GM12872 (cell line): ENCODE data around the gene CHN1.

ENCODE experiments used
- TF ChIP-seq, protein P1 (sequence below): IDR thresholded peaks from 3 replicates; pipeline ENCODE4 v1.5.1; 2011; ENCODE audit warnings: low read depth, mild to moderate bottlenecking, low read length, moderate library complexity; ENCODE audit not compliant: insufficient read depth

CHN1 gene

DNA sequence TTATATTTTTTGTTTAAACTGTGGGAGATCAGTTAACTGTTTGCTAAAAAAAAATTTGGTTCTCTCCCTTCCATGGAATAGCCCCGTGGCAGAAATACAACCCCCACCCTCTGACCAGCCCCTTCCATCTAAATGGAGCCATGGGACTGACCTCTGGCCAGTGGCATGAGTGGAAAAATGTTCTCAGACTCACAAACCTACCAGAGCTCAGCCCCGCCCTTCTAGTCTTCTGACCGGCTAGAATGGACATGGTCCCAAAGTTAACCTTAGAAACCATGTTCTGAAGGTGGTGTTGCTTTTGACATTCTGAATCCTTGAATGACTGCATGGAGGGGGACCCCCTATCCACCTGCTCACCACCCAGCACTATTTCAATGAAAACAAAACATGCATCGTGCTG is 239.6 kb downstream of the CHN1 start:
- TF ChIP-seq, protein P1, sequence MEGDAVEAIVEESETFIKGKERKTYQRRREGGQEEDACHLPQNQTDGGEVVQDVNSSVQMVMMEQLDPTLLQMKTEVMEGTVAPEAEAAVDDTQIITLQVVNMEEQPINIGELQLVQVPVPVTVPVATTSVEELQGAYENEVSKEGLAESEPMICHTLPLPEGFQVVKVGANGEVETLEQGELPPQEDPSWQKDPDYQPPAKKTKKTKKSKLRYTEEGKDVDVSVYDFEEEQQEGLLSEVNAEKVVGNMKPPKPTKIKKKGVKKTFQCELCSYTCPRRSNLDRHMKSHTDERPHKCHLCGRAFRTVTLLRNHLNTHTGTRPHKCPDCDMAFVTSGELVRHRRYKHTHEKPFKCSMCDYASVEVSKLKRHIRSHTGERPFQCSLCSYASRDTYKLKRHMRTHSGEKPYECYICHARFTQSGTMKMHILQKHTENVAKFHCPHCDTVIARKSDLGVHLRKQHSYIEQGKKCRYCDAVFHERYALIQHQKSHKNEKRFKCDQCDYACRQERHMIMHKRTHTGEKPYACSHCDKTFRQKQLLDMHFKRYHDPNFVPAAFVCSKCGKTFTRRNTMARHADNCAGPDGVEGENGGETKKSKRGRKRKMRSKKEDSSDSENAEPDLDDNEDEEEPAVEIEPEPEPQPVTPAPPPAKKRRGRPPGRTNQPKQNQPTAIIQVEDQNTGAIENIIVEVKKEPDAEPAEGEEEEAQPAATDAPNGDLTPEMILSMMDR = no peak

DNA sequence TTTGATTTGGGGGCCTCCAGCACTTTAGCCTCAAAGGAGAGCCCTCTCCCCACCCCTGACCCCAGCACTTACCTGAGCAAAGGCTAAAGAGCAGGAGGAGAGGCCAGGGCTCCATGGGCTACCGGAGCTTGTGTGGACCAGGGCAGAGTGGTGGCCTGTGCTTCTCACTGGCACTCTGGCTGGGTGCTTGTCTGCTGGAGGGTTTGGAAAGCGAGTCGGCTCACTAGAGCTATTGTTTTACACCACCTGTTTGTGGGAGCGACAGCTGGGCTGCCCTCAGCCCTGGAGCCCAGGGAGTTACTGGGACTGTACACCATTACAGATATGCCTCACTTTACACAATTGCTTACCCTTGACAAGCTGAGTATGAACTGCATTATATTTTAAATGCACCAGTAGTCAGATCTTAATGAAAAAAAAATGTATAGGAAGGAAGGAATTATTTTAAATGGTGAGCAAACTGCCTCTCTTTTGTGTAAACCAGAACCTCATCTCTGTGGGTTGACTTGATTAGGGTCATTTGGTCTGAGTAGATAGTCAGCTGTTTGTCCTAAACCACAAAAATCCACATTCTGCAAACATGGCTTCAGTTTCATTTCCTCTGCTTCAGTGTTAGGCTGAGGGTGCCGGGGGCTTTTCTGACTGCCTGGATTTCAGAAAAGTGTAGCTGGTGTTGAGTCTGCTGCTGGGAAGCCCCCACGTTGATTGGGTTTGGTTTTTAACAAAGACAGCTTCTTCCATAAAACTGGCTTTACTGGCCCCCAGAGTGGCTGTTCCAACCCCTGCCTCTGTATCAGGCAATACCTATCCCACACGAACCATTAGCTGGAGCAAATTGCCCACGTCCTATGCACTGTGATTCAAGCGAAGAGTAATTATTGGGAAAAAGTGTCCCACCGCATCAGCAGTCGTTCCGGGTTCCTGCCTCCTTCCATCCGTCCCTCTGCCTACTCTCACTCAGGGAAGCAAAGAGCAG is 240.6 kb downstream of the CHN1 start, which contains the start of gene CHRNA1:
Gene CHRNA1 (minus strand): TSS at position 193 of the 976 bp plus-strand sequence. CDS start 78 bp downstream, at position 115.
- TF ChIP-seq, protein P1 = no peak

DNA sequence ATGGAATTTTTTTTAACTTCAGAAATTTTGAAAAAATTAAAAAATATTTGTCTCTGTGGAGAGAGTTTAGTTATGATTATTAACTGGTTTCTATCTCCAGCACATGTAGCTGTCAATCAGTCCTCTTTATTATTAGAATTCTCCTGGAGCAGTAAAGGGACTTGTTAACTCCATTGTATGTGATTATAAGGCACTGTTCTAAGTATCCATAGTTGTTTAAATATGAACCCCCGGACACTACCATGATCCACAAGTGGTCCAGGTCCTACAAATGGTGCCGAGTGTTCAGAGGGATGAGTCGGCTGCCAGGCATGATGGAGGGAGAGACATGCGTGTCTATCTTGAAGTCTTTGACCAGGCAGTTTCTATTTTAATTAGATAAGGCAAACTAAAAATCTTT is 241.4 kb downstream of the CHN1 start:
- TF ChIP-seq, protein P1 = no peak

DNA sequence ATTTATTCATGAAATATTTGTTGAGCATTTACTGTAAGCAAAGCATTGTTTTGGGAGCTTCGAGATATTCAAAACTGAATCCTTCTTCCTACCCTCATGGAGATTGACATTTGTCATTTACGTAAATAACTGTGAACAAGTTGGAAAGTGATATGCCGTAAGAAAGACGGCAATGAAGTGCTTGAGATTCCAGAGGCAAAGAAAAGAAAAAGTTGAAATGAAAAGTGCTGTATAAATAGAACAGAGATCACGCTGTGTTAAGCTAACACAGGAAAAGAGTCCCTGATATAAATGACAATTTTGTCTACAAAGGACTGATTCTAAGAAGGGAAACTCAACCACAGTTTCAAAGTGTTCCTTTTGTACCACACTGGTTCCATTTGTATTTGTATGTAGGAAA is 242.7 kb downstream of the CHN1 start:
- TF ChIP-seq, protein P1 = no peak

DNA sequence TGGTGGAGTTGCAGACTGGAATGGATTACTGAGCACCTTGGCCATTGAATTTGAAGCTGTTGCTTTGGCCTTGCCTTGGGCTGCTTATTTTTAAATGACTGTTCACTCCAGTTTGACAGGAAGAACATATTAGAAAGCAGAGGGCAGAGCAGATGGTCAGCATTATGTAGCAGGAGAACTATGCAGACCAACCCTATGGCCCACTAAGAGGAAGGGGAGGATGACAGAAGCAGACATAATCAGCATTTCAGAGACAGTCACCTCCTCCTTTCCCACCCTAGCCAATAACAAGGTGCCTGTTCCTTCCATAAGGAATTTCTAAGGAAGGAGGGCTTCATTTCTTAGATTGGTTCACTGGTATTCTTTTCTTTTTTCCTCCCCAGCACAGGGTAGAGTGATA is 243.3 kb downstream of the CHN1 start:
- TF ChIP-seq, protein P1 = no peak

DNA sequence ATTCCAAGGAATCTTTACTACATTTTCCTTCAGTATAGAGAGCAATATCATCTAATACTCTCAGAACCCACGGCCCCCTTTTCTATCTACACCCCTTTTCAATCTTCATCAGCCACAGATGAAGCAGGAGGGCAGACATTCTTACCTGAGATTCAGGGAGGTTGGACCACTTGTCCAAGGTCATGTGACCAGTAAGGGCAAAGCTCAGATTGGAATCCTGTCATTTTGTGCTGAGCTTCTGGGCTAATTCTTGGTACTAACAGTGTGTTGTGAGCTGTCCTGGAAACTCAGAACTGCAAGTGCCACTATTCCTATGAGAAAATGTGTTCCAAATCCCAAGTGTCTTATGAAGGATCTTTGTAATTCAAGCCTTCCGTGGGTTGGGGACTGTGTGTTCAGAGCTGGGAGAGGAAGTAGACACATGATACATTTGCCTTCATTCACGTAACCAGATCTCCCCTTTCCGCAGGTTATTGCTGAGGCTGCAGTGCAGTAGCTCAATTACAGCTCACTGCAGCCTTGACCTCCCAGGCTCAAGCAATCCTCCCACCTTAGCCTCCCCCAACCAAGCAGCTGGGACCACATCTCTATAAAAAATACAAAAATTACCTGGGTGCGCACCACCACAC is 244.2 kb downstream of the CHN1 start:
- TF ChIP-seq, protein P1 = no peak

DNA sequence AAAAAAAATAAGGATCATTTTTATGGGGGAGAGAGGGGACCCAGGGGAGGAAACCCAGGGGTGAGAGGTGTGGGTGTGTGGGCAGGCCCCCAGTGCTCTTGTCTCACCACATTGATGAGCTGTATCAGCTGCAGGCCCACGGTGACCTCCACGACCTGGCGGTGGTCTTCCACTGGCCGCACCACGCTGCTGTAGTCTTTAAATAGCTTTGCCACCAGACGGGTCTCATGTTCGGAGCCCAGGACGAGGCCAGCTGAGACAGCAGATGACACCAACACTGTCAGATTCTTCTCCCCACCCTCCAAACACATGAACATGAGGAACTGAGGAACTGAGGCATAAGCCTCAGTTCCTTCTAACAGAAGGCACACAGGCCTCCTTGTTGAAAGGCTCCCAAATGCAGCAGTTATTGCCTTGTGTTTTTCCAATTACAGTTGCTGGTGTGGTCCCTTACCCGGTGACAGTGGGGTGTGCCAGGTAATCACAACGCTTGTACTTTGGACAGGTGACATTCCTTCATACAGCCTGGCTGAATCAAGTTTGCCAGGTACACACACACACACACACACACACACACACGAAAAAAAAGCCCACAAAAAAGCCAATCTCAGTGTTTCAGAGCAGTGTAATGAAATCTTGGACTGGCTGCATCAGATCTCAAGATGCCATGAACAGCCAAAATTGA is 245.7 kb downstream of the CHN1 start:
- TF ChIP-seq, protein P1 = no peak
